Right lung (tissue), 5 donors: Measurements from ENCODE around the gene ANKLE2. TPM values are rescaled to one million over a fixed set of nuclear protein-coding genes. Genes with fewer than 3 reads are reported as not detected.

Experiments
- DNase-seq, 2 donors: peaks; one replicate each; pipeline ENCODE4 v3.0.0-alpha.2; 2013
- polyA plus RNA-seq, 5 donors: library from polyadenylated mRNA; unstranded; fragments of 120-200 nt; gene quantifications; one replicate each; pipeline versions ENCODE4 v1.2.1 to v1.2.3, GENCODE V29; 2013; ENCODE audit warnings: inconsistent platforms in 1 of 5, low replicate concordance in 1 of 5; ENCODE audit not compliant: insufficient read length in 5 of 5, insufficient read depth in 1 of 5

ANKLE2 gene
- polyA plus RNA-seq, 5 donors: 64.1 to 84.7 (median 75.1) TPM

DNA sequence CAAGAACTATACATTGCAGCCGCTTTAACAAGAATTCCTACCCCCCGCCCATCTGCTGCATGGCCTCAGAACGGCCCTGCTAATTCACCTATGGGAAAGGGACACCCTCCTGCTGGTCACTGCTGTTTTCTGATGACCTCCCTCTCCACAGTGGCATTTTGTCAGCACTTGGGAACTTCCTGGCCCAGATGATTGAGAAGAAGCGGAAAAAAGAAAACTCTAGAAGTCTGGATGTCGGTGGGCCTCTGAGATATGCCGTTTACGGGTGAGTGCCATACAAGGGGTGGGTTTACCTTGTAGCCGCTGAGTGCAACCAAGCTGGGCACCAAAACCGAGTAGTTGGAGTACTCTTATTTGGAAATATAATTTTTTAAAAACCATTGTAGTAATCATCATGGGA, 71.5 kb downstream of the ANKLE2 start:
- DNase-seq: no peak

DNA sequence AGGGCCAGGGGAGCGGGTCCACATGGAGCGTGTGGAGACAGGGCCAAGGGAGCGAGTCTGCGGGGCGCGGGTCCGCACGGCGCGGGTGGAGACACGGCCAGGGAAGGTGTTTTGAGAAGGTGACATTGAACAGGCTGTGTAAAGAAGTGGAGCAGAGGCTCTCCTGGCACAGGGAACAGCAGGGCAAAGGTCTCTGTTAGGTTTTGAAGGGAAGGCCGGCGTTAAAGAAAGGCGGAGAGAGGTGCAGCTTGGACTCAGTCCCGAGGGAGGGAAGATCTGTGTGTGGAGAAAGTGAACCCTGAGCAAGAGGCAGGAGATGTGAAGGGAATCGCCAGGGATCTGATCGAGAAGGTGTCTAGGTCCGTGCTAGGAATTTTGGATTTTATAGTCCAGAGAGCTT, 72.4 kb downstream of the ANKLE2 start:
- DNase-seq: no peak

DNA sequence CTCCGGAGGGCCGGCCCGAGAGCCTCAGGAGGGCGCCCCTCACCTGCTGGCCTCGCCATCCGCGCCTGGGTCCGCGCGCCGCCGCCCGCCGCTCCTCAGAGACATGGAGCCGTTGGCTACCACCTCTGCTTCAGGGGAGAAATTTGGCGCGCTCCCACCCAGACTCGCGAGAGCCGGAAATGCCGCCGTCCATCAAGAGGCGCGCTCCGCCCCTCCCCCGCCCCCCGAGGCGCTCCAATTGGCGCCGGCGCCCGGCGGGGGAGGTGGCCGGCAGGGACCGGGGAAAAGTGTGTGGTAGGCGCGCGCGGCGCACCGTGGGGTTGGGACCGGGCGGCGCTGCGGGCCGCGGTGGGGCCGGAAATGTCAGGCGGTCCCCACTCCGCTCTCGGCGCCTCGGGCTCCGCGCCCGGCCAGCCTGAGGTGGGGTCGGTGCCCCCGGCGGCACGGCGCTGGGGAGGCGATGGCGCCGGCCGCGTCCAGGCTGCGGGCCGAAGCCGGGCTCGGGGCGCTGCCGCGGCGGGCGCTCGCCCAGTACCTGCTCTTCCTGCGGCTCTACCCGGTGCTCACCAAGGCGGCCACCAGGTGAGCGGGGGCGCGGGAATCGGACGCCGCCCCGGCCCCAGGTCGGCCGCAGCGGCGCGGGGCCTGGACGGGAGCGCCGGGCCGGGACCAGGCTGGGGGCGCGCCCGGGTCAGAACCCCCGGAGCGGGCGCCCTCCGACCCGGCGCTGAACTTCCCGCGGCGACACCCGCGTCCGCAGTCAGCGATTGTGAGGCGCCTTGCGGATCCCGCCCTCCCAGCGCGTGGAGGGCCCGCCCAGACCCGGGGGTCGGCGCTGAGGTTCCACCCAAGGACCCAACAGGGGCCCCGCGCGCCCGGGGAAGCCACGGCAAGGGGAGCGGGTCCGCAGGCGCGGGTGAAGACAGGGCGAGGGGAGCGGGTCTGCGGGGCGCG, 74.1 kb downstream of the ANKLE2 start, which contains the start of the genes POLE and PXMP2:
Gene POLE, minus strand, starts transcription at position 132 of the 954 bp plus-strand sequence. Its CDS starts 27 bp downstream, at position 105.
Gene PXMP2, plus strand, starts transcription at position 377 of the 954 bp plus-strand sequence. Its CDS starts 84 bp downstream, at position 461.
- peak; percentile 97 to 98 for DNase-seq

DNA sequence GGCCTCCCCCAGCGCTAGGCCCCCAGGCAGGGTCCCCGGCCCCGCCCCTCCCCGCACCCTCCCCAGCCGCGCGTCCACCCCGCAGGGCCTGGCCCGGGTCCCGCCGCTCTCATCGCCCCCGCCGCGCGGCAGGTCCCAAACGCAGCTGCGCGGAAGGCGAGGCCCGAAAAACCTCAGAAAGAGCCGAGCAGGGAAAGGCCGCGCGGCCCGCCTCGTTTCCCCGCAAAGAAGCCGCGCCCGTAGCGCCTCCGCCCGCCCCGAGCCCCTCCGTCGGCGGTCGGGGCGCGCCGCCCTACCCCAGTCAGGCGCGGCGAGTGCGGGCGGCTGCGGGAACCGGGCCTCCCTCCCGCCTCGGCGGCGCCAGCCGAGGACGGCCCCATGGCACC, 74.8 kb downstream of the ANKLE2 start:
- peak in 1 of 2 donors; percentile 7 for DNase-seq

DNA sequence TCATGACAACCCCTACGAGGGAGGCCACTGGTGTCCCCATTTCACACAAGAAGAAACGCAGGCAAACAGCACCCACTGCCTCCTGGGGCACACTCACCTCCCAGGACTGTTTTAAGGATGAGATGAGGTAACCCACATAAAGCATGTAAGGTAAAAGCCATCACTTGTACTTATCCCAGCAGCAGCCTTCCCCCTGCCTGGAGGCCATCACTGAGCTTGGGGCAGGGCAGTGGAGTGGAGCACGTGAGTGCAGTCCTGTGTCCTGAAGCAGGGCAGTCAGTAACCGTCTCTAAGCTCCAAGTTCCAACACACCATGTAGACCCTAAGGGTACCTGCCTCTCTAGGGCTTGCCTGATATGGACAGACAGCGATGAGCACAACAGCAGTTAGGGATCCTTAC, 76.2 kb downstream of the ANKLE2 start:
- DNase-seq: no peak

DNA sequence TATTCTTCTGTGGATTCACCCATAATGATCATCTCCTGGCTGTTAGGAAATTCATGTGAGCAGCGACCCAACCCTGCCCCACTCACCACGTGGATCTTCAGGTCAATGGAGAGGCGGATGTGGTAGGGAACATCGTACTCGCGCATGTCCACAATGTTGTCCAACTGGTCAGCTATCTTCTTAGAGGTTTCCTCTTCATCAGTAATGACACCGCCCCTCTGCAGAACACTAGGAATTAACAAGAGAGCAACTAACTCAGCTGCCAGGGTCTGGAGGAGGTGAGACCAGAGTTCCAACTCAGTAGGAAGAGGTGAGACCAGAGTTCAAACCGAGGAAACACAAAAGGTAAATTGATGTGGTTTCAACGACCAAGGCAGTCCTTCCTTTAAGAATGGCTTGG, 84.1 kb downstream of the ANKLE2 start:
- DNase-seq: no peak

DNA sequence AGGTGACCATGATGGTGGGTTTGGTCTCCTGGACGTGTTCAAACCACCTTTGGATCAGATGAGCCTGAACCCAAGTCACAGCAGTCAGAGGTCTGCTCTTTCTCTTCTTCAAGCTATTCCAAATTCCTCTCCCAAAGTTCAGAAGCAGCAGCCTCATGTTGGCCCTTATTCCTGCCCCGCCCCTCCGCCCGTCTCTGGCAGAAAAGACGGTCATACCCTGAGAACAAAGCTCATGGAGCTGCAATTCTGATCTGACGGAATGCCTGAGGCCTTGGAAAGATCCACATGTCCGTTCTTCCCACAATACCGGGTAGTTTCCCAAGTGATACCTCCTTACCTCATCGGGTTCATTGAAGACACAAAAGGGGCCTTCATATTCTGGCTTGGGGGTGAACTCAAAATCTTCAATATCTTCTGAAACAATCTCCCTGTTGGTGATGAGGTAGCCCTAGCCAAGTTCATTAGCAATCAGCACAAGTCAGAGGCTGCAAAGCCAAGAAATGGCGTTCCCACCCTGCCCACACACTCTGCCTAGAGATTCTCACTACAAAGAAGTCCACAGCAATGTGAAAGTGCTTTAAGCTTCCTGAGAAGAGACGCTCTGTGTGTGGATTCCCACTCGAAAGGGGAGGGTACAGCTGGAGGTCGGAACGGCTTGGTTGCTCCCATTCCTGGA, 85.7 kb downstream of the ANKLE2 start:
- DNase-seq: no peak

Other genes with a start within 250 kb of the ANKLE2 start
- gene LRCOL1, start 151.2 kb downstream of the ANKLE2 start, polyA plus RNA-seq: 1 to 10 TPM in 3 of 5 donors, under 1 TPM in 2; 0.74 to 2.2 (median 1.3) TPM
- gene P2RX2, start 143.1 kb downstream of the ANKLE2 start, polyA plus RNA-seq: 10 to 100 TPM in 1 of 5 donors, 1 to 10 TPM in 4; 3.3 to 10.8 (median 4.9) TPM
- 10 to 100 TPM; 43.0 to 56.1 (median 50.5) TPM for gene POLE, start 74.5 kb downstream of the ANKLE2 start, polyA plus RNA-seq
- 10 to 100 TPM; 36.6 to 53.8 (median 41.9) TPM for gene PXMP2, start 74.2 kb downstream of the ANKLE2 start, polyA plus RNA-seq
- 10 to 100 TPM; 11.4 to 22.0 (median 15.0) TPM for gene PGAM5, start 51.0 kb downstream of the ANKLE2 start, polyA plus RNA-seq
- 10 to 100 TPM; 27.9 to 50.0 (median 37.5) TPM for gene GOLGA3, start 67.0 kb upstream of the ANKLE2 start, polyA plus RNA-seq
- 10 to 100 TPM; 22.4 to 26.3 (median 24.1) TPM for gene CHFR, start 125.8 kb upstream of the ANKLE2 start, polyA plus RNA-seq
- 10 to 100 TPM; 15.7 to 30.3 (median 23.7) TPM for gene ZNF605, start 194.5 kb upstream of the ANKLE2 start, polyA plus RNA-seq
- gene ZNF26, start 224.5 kb upstream of the ANKLE2 start, polyA plus RNA-seq: 10 to 100 TPM; 13.4 to 18.0 (median 15.0) TPM